ENCODE results near the gene VSX1. TPM values are rescaled to one million over a fixed set of nuclear protein-coding genes. Genes with fewer than 3 reads are reported as not detected.
A peak's percentile ranks its signal among the peaks of the same experiment; 100 is the strongest.

The VSX1 gene
- total and polyA plus RNA-seq, 11 donors: 0.19 to 0.96 (median 0.49) TPM; not detected in 5

DNA sequence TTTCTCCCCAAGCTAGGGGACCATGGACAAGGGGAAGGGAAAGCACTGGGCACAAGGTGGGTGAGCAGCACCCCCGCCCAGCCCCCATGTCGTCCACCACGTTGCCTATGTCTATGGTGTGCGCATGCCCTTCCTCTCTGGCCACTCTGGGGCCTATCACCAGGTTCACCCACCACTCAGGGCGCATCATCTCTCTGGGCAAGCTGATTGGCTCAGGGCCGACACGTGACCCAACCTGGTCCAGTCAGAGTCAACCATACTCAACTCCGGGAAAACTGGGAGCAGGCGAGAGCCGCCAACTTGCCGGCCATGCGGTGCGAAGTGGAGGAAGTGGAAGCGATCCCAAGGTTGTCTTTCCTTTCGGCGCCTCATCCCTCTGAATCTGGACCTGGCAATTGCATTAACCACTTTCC lies 49.9 kb downstream of the VSX1 start:
- H3K36me3 ChIP-seq: peaks cover 0 to 34% (median 22%) of the 10 kb centered on the region in 9 donors
- H3K4me3 ChIP-seq: peak overlapping the region in 3 of 12 donors; percentile 11 to 24 (median 20)
- DNase-seq: peak in 2 of 5 donors; percentile 21 to 30
- peaks cover 16 to 77% (median 59%) of the 10 kb centered on the region in 12 donors for H3K4me1 ChIP-seq
- WGBS, 4 donors: 76 to 88% (median 82%) methylated on average over 10 to 16 of the region's 16 CpGs
- intact Hi-C loops (cut with DNase I): loop anchor here in 6 of 10 donors (2.0 to 5.0 kb wide), 4 partner anchors 25 to 37 kb away; no protein-coding TSS in a partner anchor
- H3K9me3 ChIP-seq: no peaks in the 10 kb centered on the region
- peak in 1 of 4 donors; percentile 29 for ATAC-seq
- TF ChIP-seq, protein P1, sequence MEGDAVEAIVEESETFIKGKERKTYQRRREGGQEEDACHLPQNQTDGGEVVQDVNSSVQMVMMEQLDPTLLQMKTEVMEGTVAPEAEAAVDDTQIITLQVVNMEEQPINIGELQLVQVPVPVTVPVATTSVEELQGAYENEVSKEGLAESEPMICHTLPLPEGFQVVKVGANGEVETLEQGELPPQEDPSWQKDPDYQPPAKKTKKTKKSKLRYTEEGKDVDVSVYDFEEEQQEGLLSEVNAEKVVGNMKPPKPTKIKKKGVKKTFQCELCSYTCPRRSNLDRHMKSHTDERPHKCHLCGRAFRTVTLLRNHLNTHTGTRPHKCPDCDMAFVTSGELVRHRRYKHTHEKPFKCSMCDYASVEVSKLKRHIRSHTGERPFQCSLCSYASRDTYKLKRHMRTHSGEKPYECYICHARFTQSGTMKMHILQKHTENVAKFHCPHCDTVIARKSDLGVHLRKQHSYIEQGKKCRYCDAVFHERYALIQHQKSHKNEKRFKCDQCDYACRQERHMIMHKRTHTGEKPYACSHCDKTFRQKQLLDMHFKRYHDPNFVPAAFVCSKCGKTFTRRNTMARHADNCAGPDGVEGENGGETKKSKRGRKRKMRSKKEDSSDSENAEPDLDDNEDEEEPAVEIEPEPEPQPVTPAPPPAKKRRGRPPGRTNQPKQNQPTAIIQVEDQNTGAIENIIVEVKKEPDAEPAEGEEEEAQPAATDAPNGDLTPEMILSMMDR (IDR thresholded peaks at IDR 0.05): no peak
- TF ChIP-seq POLR2A (IDR thresholded peaks at IDR 0.05): no peak
- no peaks in the 10 kb centered on the region for H3K27me3 ChIP-seq
- H3K27ac ChIP-seq: peak overlapping the region; percentile 53 to 88 (median 76)

GRCh38 chr20:25031241-25031640 lies 50.7 kb downstream of the VSX1 start:
- no peak for TF ChIP-seq POLR2A (IDR thresholded peaks at IDR 0.05)
- H3K9me3 ChIP-seq: no peaks in the 10 kb centered on the region
- peaks cover 14 to 74% (median 55%) of the 10 kb centered on the region in 12 donors for H3K4me1 ChIP-seq
- WGBS, 4 donors: 69 to 99% (median 91%) methylated on average over 3 of the region's 3 CpGs
- DNase-seq (no peak), ATAC-seq (no peak)
- peaks cover 0 to 34% (median 22%) of the 10 kb centered on the region in 9 donors for H3K36me3 ChIP-seq
- no peaks in the 10 kb centered on the region for H3K27me3 ChIP-seq
- no peak overlapping the region for H3K4me3 ChIP-seq
- intact Hi-C loops (cut with DNase I): loop anchor here in 4 of 10 donors (5.0 kb wide), 2 partner anchors 34 to 36 kb away; no protein-coding TSS in a partner anchor
- H3K27ac ChIP-seq: peak overlapping the region in 3 of 12 donors; percentile 80 to 88 (median 83)

GRCh38 chr20:25030649-25031207 lies 51.2 kb downstream of the VSX1 start:
- Histone ChIP-seq H3K4me1 (peaks cover 16 to 74% (median 50%) of the 10 kb centered on the region in 12 donors), H3K27me3 (no peaks in the 10 kb centered on the region), H3K9me3 (no peaks in the 10 kb centered on the region), H3K36me3 (peaks cover 0 to 34% (median 22%) of the 10 kb centered on the region in 9 donors), H3K4me3 (no peak overlapping the region), H3K27ac (peak overlapping the region in 1 of 12 donors; percentile 80)
- WGBS, 4 donors: 74 to 86% (median 81%) methylated on average over 2 to 8 of the region's 8 CpGs
- ATAC-seq (no peak), DNase-seq (peak in 3 of 5 donors; percentile 25 to 47 (median 30))
- intact Hi-C loops (cut with DNase I): loop anchor here in 4 of 10 donors (5.0 kb wide), 2 partner anchors 33 to 37 kb away; no protein-coding TSS in a partner anchor
- TF ChIP-seq, protein P1 (IDR thresholded peaks at IDR 0.05): no peak
- no peak for TF ChIP-seq POLR2A (IDR thresholded peaks at IDR 0.05)

GRCh38 chr20:25030007-25030648 lies 51.8 kb downstream of the VSX1 start:
- Histone ChIP-seq H3K36me3 (peaks cover 0 to 34% (median 22%) of the 10 kb centered on the region in 9 donors), H3K27ac (no peak overlapping the region), H3K4me1 (peaks cover 16 to 74% (median 46%) of the 10 kb centered on the region in 12 donors), H3K4me3 (no peak overlapping the region), H3K27me3 (no peaks in the 10 kb centered on the region), H3K9me3 (no peaks in the 10 kb centered on the region)
- peak in 1 of 5 donors; percentile 3 for DNase-seq
- TF ChIP-seq POLR2A (IDR thresholded peaks at IDR 0.05): no peak
- TF ChIP-seq, protein P1 (IDR thresholded peaks at IDR 0.05): no peak
- intact Hi-C loops (cut with DNase I): loop anchor here in 4 of 10 donors (5.0 kb wide), 2 partner anchors 33 to 37 kb away; no protein-coding TSS in a partner anchor
- no peak for ATAC-seq
- WGBS, 4 donors: 90 to 96% (median 94%) methylated on average over 5 of the region's 5 CpGs
